Tibial nerve (tissue), 4 donors: Measurements from ENCODE around the gene TTC27.

Source experiments
- EP300 ChIP-seq, 2 donors: sonication (generic); formaldehyde crosslinking; IDR thresholded peaks; one replicate each; pipeline ENCODE4 v1.6.1; 2017; ENCODE audit warnings: antibody characterized with exemption in 2 of 2, mild to moderate bottlenecking in 1 of 2
- POLR2A ChIP-seq, 2 donors: fragments of 450-650 bp; IDR thresholded peaks; one replicate each; pipeline ENCODE4 v1.6.1; 2017; ENCODE audit warnings: antibody characterized with exemption in 2 of 2, mild to moderate bottlenecking in 2 of 2, moderate library complexity in 2 of 2
- TF ChIP-seq, protein P1 (sequence below), 5 experiments: fragments of 200-600 bp in 3 of 5; fragments of 450-650 bp in 2 of 5; sonication (generic) in 3 of 5; IDR thresholded peaks; one replicate each; pipeline ENCODE4 v1.5.1; 2016 to 2019; ENCODE audit warnings: antibody characterized with exemption in 5 of 5, mild to moderate bottlenecking in 3 of 5, moderate library complexity in 2 of 5

DNA sequence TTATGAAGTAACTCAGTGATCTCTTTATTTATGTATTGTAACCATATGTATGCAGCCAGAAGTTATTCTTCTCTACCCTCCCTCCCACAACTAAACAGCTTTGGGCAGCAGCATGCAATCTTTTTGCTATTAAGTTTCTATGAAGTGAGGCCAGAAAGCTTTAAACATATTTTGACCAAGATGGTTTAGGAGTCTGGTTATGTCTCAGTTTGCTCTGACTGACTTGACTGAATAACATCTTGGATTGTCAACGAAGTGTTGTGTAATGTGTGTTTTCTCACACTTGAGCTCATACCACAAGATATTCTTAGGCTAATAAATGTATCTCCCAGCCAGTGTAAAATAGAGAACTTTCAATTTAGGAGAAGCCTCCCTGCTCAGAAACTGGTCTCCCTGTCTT is 104.3 kb downstream of the TTC27 start:
- TF ChIP-seq, protein P1, sequence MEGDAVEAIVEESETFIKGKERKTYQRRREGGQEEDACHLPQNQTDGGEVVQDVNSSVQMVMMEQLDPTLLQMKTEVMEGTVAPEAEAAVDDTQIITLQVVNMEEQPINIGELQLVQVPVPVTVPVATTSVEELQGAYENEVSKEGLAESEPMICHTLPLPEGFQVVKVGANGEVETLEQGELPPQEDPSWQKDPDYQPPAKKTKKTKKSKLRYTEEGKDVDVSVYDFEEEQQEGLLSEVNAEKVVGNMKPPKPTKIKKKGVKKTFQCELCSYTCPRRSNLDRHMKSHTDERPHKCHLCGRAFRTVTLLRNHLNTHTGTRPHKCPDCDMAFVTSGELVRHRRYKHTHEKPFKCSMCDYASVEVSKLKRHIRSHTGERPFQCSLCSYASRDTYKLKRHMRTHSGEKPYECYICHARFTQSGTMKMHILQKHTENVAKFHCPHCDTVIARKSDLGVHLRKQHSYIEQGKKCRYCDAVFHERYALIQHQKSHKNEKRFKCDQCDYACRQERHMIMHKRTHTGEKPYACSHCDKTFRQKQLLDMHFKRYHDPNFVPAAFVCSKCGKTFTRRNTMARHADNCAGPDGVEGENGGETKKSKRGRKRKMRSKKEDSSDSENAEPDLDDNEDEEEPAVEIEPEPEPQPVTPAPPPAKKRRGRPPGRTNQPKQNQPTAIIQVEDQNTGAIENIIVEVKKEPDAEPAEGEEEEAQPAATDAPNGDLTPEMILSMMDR (IDR thresholded peaks at IDR 0.05): no peak
- no peak for TF ChIP-seq POLR2A (IDR thresholded peaks at IDR 0.05)
- no peak for TF ChIP-seq EP300 (IDR thresholded peaks at IDR 0.05)
